Measurements from ENCODE around the gene DIAPH2. TPM values are rescaled to one million over a fixed set of nuclear protein-coding genes. Genes with fewer than 3 reads are reported as not detected.

DIAPH2 gene
- total RNA-seq, 1 donor from 2014 or later: 18.9 TPM

DNA sequence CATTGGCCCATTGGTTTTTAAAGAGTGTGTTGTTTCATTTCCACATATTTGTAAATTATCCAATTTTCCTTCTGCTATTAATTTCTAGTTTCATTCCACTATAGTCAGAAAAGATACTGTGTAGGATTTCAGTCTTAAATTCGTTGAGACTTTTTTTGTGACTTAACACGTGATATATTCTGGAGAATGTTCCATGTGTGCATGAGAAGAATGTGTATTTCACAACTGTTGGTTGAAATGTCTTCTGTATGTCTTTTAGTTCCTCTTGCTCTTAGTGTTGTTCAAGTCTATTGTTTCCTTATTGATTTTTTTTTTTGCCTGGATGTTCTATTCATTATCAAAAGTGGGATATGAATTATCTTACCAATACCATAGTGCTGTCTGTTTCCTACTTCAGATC lies 806.0 kb downstream of the DIAPH2 start:
- peaks cover 13% of the 10 kb centered on the region for H3K36me3 Mint-ChIP-seq

DNA sequence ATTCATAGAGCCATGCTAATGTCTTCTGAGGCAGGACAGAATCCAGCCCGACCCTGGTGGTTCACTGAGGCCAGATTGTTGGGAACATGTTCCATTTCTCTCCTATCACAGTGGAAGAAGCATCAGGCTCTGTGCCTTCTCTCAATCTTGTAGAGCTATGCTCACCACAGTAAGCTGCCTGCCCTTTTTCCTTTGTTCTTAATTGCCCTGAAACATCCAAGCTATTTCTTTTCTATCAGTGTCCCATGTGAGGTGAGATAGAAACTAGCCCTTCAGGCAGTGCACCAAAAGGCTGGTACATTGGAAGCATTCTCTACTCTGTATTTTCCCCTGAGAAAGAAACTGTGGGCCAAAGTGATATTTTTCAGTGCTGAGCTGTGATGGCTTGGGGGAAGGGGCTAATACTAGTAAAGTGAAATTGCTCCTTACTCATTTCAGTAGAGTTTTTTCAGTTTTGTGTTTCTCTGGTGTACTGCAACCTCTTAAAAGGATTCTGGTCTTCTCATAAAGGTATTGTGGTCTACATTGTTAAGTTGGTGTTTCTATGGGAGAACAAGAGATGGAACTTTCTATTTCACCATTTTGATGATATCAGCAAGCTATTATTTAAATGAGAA lies 810.2 kb downstream of the DIAPH2 start:
- TF ChIP-seq, protein P1, sequence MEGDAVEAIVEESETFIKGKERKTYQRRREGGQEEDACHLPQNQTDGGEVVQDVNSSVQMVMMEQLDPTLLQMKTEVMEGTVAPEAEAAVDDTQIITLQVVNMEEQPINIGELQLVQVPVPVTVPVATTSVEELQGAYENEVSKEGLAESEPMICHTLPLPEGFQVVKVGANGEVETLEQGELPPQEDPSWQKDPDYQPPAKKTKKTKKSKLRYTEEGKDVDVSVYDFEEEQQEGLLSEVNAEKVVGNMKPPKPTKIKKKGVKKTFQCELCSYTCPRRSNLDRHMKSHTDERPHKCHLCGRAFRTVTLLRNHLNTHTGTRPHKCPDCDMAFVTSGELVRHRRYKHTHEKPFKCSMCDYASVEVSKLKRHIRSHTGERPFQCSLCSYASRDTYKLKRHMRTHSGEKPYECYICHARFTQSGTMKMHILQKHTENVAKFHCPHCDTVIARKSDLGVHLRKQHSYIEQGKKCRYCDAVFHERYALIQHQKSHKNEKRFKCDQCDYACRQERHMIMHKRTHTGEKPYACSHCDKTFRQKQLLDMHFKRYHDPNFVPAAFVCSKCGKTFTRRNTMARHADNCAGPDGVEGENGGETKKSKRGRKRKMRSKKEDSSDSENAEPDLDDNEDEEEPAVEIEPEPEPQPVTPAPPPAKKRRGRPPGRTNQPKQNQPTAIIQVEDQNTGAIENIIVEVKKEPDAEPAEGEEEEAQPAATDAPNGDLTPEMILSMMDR (conservative IDR thresholded peaks at IDR 0.05): no peak
- no peaks in the 10 kb centered on the region for H3K27me3 Mint-ChIP-seq
- H3K9me3 Mint-ChIP-seq: peaks cover 5% of the 10 kb centered on the region
- H3K4me3 Mint-ChIP-seq: no peak overlapping the region
- peaks cover 8% of the 10 kb centered on the region for H3K36me3 Mint-ChIP-seq
- H3K4me1 Mint-ChIP-seq (ENCODE audit: unreplicated experiment): no peaks in the 10 kb centered on the region
- no peak overlapping the region for H3K27ac Mint-ChIP-seq
- no peak for DNase-seq (ENCODE audit: extremely low spot score, unreplicated experiment)

More for the DNA sequence above, 806.0 kb downstream of the DIAPH2 start:
- H3K4me1 Mint-ChIP-seq (ENCODE audit: unreplicated experiment): no peaks in the 10 kb centered on the region
- H3K9me3 Mint-ChIP-seq: peaks cover 5% of the 10 kb centered on the region
- TF ChIP-seq, protein P1 (conservative IDR thresholded peaks at IDR 0.05): no peak
- no peak for DNase-seq (ENCODE audit: extremely low spot score, unreplicated experiment)
- no peak overlapping the region for H3K4me3 Mint-ChIP-seq
- no peaks in the 10 kb centered on the region for H3K27me3 Mint-ChIP-seq
- H3K27ac Mint-ChIP-seq: no peak overlapping the region

DNA sequence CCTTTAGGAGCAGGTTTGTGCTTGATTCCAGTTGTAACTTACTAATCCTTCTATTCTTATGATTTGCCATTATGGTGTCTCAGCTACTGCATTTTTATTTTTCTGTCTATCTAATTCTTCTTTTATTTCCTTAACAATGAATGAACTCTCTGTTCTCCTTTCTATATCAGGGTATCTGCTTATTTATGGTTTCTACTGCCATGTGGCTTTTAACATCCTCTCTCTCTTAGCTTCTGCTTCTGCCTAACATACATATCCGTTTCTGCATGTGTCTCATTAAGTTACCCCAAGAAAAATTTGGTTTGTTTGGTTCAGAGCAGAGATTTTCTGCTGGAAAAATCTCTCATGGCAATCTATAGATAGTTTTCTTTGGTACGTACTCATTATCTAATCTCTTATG lies 813.5 kb downstream of the DIAPH2 start:
- peaks cover 8% of the 10 kb centered on the region for H3K36me3 Mint-ChIP-seq
- DNase-seq (ENCODE audit: extremely low spot score, unreplicated experiment): no peak
- peaks cover 4% of the 10 kb centered on the region for H3K4me1 Mint-ChIP-seq (ENCODE audit: unreplicated experiment)
- H3K4me3 Mint-ChIP-seq: no peak overlapping the region
- no peaks in the 10 kb centered on the region for H3K9me3 Mint-ChIP-seq
- H3K27me3 Mint-ChIP-seq: no peaks in the 10 kb centered on the region
- TF ChIP-seq, protein P1 (conservative IDR thresholded peaks at IDR 0.05): no peak
- no peak overlapping the region for H3K27ac Mint-ChIP-seq

DNA sequence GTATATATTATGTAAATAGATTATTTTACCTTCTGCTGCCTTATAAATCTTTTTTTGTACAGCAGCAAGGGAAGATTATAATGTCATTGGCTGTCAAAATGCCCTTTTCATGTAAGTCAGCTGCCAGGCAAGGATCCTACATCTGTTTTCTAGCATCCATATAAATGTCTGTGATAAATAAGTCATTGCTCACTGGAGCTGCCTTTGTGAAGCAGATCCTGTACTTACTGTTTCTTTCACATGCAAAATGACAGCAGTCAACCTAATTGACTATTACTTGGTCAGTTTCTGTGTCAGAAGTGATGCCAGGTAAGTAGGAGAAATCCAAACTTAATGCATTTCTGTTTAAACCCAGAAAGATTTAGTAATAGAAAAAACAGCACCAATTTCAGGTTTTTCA lies 819.8 kb downstream of the DIAPH2 start:
- no peak for DNase-seq (ENCODE audit: extremely low spot score, unreplicated experiment)
- peaks cover 7% of the 10 kb centered on the region for H3K4me1 Mint-ChIP-seq (ENCODE audit: unreplicated experiment)
- no peaks in the 10 kb centered on the region for H3K27me3 Mint-ChIP-seq
- no peaks in the 10 kb centered on the region for H3K9me3 Mint-ChIP-seq
- no peaks in the 10 kb centered on the region for H3K36me3 Mint-ChIP-seq
- H3K4me3 Mint-ChIP-seq: no peak overlapping the region
- TF ChIP-seq, protein P1 (conservative IDR thresholded peaks at IDR 0.05): no peak
- no peak overlapping the region for H3K27ac Mint-ChIP-seq

DNA sequence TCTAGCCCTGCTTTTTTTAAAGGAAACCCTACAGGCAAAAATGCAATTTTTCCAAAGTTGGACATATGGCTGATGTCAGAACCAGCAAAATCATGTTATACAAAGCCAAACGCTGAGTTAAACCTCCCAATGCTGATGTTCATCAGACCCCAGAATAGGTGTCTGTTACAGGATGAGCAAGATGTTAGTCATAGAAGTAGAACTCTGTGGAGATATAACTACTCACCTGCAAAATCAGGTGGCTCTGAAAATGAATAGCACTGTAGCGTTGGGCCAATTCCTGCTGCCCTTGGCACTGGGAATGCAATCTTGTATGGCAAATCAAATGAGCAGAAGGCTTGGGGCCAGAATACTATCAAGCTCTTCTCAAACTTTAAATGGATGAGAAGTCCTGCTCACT lies 833.1 kb downstream of the DIAPH2 start:
- Mint-ChIP-seq H3K36me3 (no peaks in the 10 kb centered on the region), H3K9me3 (peaks cover 6% of the 10 kb centered on the region), H3K4me3 (no peak overlapping the region), H3K4me1 (ENCODE audit: unreplicated experiment) (peaks cover under 1% of the 10 kb centered on the region), H3K27ac (no peak overlapping the region), H3K27me3 (no peaks in the 10 kb centered on the region)
- DNase-seq (ENCODE audit: extremely low spot score, unreplicated experiment): no peak
- TF ChIP-seq, protein P1 (conservative IDR thresholded peaks at IDR 0.05): no peak

Measured in type B pancreatic cell (in vitro differentiated cells).